KOPT-K1 (cell line): ENCODE measurements around the gene RAB3B.

Experiments used
- H3K27ac ChIP-seq: fragments of 200-600 bp; sonication (generic); 2 replicates; pipeline ENCODE4 v1.5.1; 2016; ENCODE audit warnings: antibody characterized with exemption, mild to moderate bottlenecking, low read depth, low read length; ENCODE audit not compliant: poor library complexity, severe bottlenecking
- H3K36me3 ChIP-seq: fragments of 200-600 bp; sonication (generic); 2 replicates; pipeline ENCODE4 v1.5.1; 2017; ENCODE audit warnings: antibody characterized with exemption, mild to moderate bottlenecking, low read length, moderate library complexity; ENCODE audit not compliant: insufficient read depth
- H3K9me3 ChIP-seq: fragments of 200-600 bp; sonication (generic); 2 replicates; pipeline ENCODE4 v1.5.1; 2017; ENCODE audit warnings: antibody characterized with exemption, low read length, mild to moderate bottlenecking; ENCODE audit not compliant: insufficient read depth, poor library complexity, severe bottlenecking

The RAB3B gene

GRCh38 chr1:51859735-51860134, 130.8 kb downstream of the RAB3B start:
- Histone ChIP-seq H3K9me3 (no peaks in the 10 kb centered on the region), H3K27ac (no peak overlapping the region), H3K36me3 (peaks cover 48% of the 10 kb centered on the region)

GRCh38 chr1:51859333-51859732, 131.2 kb downstream of the RAB3B start:
- Histone ChIP-seq H3K27ac (no peak overlapping the region), H3K9me3 (no peaks in the 10 kb centered on the region), H3K36me3 (peaks cover 48% of the 10 kb centered on the region)

- Histone ChIP-seq H3K27ac (no peak overlapping the region), H3K9me3 (no peaks in the 10 kb centered on the region), H3K36me3 (peaks cover 47% of the 10 kb centered on the region)
Observed at GRCh38 chr1:51858892-51859291, 131.6 kb downstream of the RAB3B start.
